Measurements from ENCODE around the gene TMEM185B.

GRCh38 chr2:120269816-120270215 is 46.6 kb upstream of the TMEM185B start:
- TF ChIP-seq CTCF (IDR thresholded peaks at IDR 0.05) (no peak), POLR2A (IDR thresholded peaks at IDR 0.05) (no peak)

Data from right lobe of liver (tissue), 4 donors.